GM04503 (cell line): ENCODE measurements around the gene LDB2.
"Not testable (repeated sequence)": the region's sequence is repeated elsewhere in the genome, so short reads cannot be mapped to it uniquely, and the experiment has no call there.

Experiments used
- DNase-seq: peaks from one replicate; pipeline ENCODE4 v3.0.0-alpha.2; 2012; ENCODE audit warnings: low read depth

LDB2 gene

GRCh38 chr4:16596267-16596666 is 302.2 kb downstream of the LDB2 start:
- DNase-seq = no peak

- DNase-seq = no peak
Observed at GRCh38 chr4:16594128-16594527, 304.3 kb downstream of the LDB2 start.

- DNase-seq = no peak
Observed at GRCh38 chr4:16593386-16593785, 305.1 kb downstream of the LDB2 start.

GRCh38 chr4:16591272-16591826 is 307.1 kb downstream of the LDB2 start:
- DNase-seq = no peak

- DNase-seq = no peak
Observed at GRCh38 chr4:16590797-16591196, 307.6 kb downstream of the LDB2 start.

- DNase-seq = no peak
Observed at GRCh38 chr4:16588651-16589050, 309.8 kb downstream of the LDB2 start.

GRCh38 chr4:16588149-16588548 is 310.3 kb downstream of the LDB2 start:
- DNase-seq = no peak

- no peak for DNase-seq
Observed at GRCh38 chr4:16585053-16585452, 313.4 kb downstream of the LDB2 start.

GRCh38 chr4:16583764-16584163 is 314.7 kb downstream of the LDB2 start:
- no peak for DNase-seq

- DNase-seq = no peak
Observed at GRCh38 chr4:16582526-16582925, 315.9 kb downstream of the LDB2 start.

GRCh38 chr4:16582036-16582435 is 316.4 kb downstream of the LDB2 start:
- no peak for DNase-seq

- DNase-seq = no peak
Observed at GRCh38 chr4:16581117-16581516, 317.3 kb downstream of the LDB2 start.

GRCh38 chr4:16580514-16580913 is 317.9 kb downstream of the LDB2 start:
- no peak for DNase-seq

GRCh38 chr4:16579866-16580265 is 318.6 kb downstream of the LDB2 start:
- no peak for DNase-seq

GRCh38 chr4:16577177-16577576 is 321.3 kb downstream of the LDB2 start:
- no peak for DNase-seq

- no peak for DNase-seq
Observed at GRCh38 chr4:16574981-16575380, 323.5 kb downstream of the LDB2 start.

- DNase-seq = peak; percentile 68
Observed at GRCh38 chr4:16573739-16574138, 324.7 kb downstream of the LDB2 start.

GRCh38 chr4:16573206-16573605 is 325.2 kb downstream of the LDB2 start:
- no peak for DNase-seq

- DNase-seq = no peak
Observed at GRCh38 chr4:16572631-16573030, 325.8 kb downstream of the LDB2 start.

GRCh38 chr4:16572161-16572560 is 326.3 kb downstream of the LDB2 start:
- DNase-seq = no peak

GRCh38 chr4:16569790-16570189 is 328.7 kb downstream of the LDB2 start:
- DNase-seq = no peak

- DNase-seq = not testable (repeated sequence)
Observed at GRCh38 chr4:16557316-16557715, 341.1 kb downstream of the LDB2 start.

GRCh38 chr4:16555156-16555555 is 343.3 kb downstream of the LDB2 start:
- no peak for DNase-seq

- no peak for DNase-seq
Observed at GRCh38 chr4:16550531-16550930, 347.9 kb downstream of the LDB2 start.

- no peak for DNase-seq
Observed at GRCh38 chr4:16545656-16546055, 352.8 kb downstream of the LDB2 start.
